WTC11 (cell line): Measurements from ENCODE around the gene TEKTIP1. TPM values are rescaled to one million over a fixed set of nuclear protein-coding genes. Genes with fewer than 3 reads are reported as not detected.

ENCODE experiments used
- ATAC-seq: fragments of 200-7000 bp; cut with Tn5 transposase; 2 replicates; pipeline ENCODE4 v1.10.0; 2021; ENCODE audit warnings: mild to moderate bottlenecking, moderate library complexity
- CTCF ChIA-PET: fragments of 300-600 bp; sonication (Branson Sonifier 250); formaldehyde crosslinking; loops from one replicate; lab custom pipeline; 2021; ENCODE audit warnings: antibody characterized with exemption; lab: Charles Lee
- POLR2A ChIA-PET: fragments of 350-600 bp; sonication (Branson Sonifier 250); formaldehyde crosslinking; loops from one replicate; lab custom pipeline; 2021; ENCODE audit warnings: antibody characterized with exemption; lab: Charles Lee
- DNase-seq: peaks from one replicate; pipeline ENCODE4 v3.0.0; 2021; ENCODE audit warnings: low spot score
- H3K27ac Mint-ChIP-seq: 2 replicates; pipeline ENCODE4 v1.8.0; 2021; ENCODE audit warnings: mixed read lengths
- H3K27me3 Mint-ChIP-seq: 2 replicates; pipeline ENCODE4 v1.8.0; 2021; ENCODE audit warnings: low read depth, mild to moderate bottlenecking, moderate library complexity, mixed read lengths
- H3K36me3 Mint-ChIP-seq: 2 replicates; pipeline ENCODE4 v1.8.0; 2021; ENCODE audit warnings: mixed read lengths
- H3K4me1 Mint-ChIP-seq: 2 replicates; pipeline ENCODE4 v1.8.0; 2022; ENCODE audit warnings: mixed read lengths
- H3K4me3 Mint-ChIP-seq: 2 replicates; pipeline ENCODE4 v1.8.0; 2021; ENCODE audit warnings: mild to moderate bottlenecking, moderate library complexity, mixed read lengths
- H3K9me3 Mint-ChIP-seq: 2 replicates; pipeline ENCODE4 v1.8.0; 2021; ENCODE audit warnings: mixed read lengths
- AR ChIP-seq: fragments of 250-450 bp; sonication (Bioruptor Pico); IDR thresholded peaks from 2 replicates; pipeline ENCODE4 v1.9.0; 2021; ENCODE audit warnings: mild to moderate bottlenecking
- ATF6 ChIP-seq: sonication (generic); formaldehyde crosslinking; IDR thresholded peaks from 2 replicates; pipeline ENCODE4 v1.8.1; 2023; ENCODE audit warnings: mild to moderate bottlenecking, missing genetic modification reagents
- CREB1 ChIP-seq: sonication (generic); formaldehyde crosslinking; IDR thresholded peaks from 2 replicates; pipeline ENCODE4 v1.8.0; 2023; ENCODE audit warnings: mild to moderate bottlenecking, missing genetic modification reagents
- CTCF ChIP-seq: fragments of 200-600 bp; IDR thresholded peaks from 2 replicates; pipeline ENCODE4 v1.8.0; 2022; ENCODE audit warnings: antibody characterized with exemption
- FOXK1 ChIP-seq: sonication (generic); formaldehyde crosslinking; IDR thresholded peaks from 2 replicates; pipeline ENCODE4 v1.8.0; 2022; ENCODE audit warnings: mild to moderate bottlenecking, moderate library complexity, missing genetic modification reagents
- FOXP4 ChIP-seq: sonication (generic); formaldehyde crosslinking; IDR thresholded peaks from 2 replicates; pipeline ENCODE4 v1.8.0; 2022; ENCODE audit warnings: mild to moderate bottlenecking, missing genetic modification reagents
- NFATC4 ChIP-seq: fragments of 250-450 bp; sonication (Bioruptor Pico); IDR thresholded peaks from 2 replicates; pipeline ENCODE4 v1.9.0; 2021; ENCODE audit warnings: mild to moderate bottlenecking
- OVOL2 ChIP-seq: fragments of 250-450 bp; sonication (Bioruptor Pico); IDR thresholded peaks from 2 replicates; pipeline ENCODE4 v1.9.0; 2021; ENCODE audit warnings: mild to moderate bottlenecking, borderline replicate concordance
- RORB ChIP-seq: fragments of 250-450 bp; sonication (Bioruptor Pico); IDR thresholded peaks from 2 replicates; pipeline ENCODE4 v1.9.0; 2021; ENCODE audit warnings: mild to moderate bottlenecking
- SOX15 ChIP-seq: fragments of 250-450 bp; sonication (Bioruptor Pico); IDR thresholded peaks from 2 replicates; pipeline ENCODE4 v1.9.0; 2021; ENCODE audit warnings: mild to moderate bottlenecking
- USF1 ChIP-seq: sonication (generic); formaldehyde crosslinking; IDR thresholded peaks from 2 replicates; pipeline ENCODE4 v1.8.0; 2022; ENCODE audit warnings: mild to moderate bottlenecking, missing genetic modification reagents
- USF2 ChIP-seq: sonication (generic); formaldehyde crosslinking; IDR thresholded peaks from 2 replicates; pipeline ENCODE4 v1.8.1; 2023; ENCODE audit warnings: mild to moderate bottlenecking, missing genetic modification reagents, moderate library complexity
- ZBTB21 ChIP-seq: sonication (generic); formaldehyde crosslinking; IDR thresholded peaks from 2 replicates; pipeline ENCODE4 v1.8.1; 2023; ENCODE audit warnings: mild to moderate bottlenecking, missing genetic modification reagents, borderline replicate concordance
- ZMAT4 ChIP-seq: fragments of 250-450 bp; sonication (Bioruptor Pico); IDR thresholded peaks from 2 replicates; pipeline ENCODE4 v1.9.0; 2021; ENCODE audit warnings: mild to moderate bottlenecking
- ZNF121 ChIP-seq: sonication (generic); formaldehyde crosslinking; IDR thresholded peaks from 2 replicates; pipeline ENCODE4 v1.8.0; 2023; ENCODE audit warnings: missing genetic modification reagents
- ZNF512 ChIP-seq: sonication (generic); formaldehyde crosslinking; IDR thresholded peaks from 2 replicates; pipeline ENCODE4 v1.8.1; 2022; ENCODE audit warnings: missing genetic modification reagents, borderline replicate concordance
- ZSCAN18 ChIP-seq: fragments of 250-450 bp; sonication (Bioruptor Pico); IDR thresholded peaks from 2 replicates; pipeline ENCODE4 v2.1.2; 2022; ENCODE audit warnings: mild to moderate bottlenecking, moderate library complexity
- total RNA-seq: library from RNA; stranded (reverse); gene quantifications from 3 replicates; pipeline ENCODE4 v1.2.3, GENCODE V29; 2021

Gene TEKTIP1
- total RNA-seq, 1 experiment from 2014 or later: 6.3 TPM

GRCh38 chr19:3544742-3545668 is 6.0 kb downstream of the TEKTIP1 start (continued):
- peak; percentile 97 for TF ChIP-seq CTCF
- TF ChIP-seq SOX15: no peak
- no peak for TF ChIP-seq ZMAT4 (CRISPR knock-in tag)
- peak; percentile 63; the same call in 1 of the 2 replicates for TF ChIP-seq ZNF121 (CRISPR knock-in tag)
- no peak for TF ChIP-seq ZBTB21 (CRISPR knock-in tag)
- TF ChIP-seq RORB: no peak
- TF ChIP-seq USF2 (CRISPR knock-in tag): peak; percentile 24; the same call in 1 of the 2 replicates
- no peak for TF ChIP-seq OVOL2
- TF ChIP-seq FOXP4 (CRISPR knock-in tag): 0 out of 2 replicates have a peak, but pooled peaks have one; percentile 14
- no peak for TF ChIP-seq FOXK1 (CRISPR knock-in tag)
- peak; percentile 19; the same call in 1 of the 2 replicates for TF ChIP-seq NFATC4
- TF ChIP-seq USF1 (CRISPR knock-in tag): no peak
- no peak for TF ChIP-seq ZNF512 (CRISPR knock-in tag)
- TF ChIP-seq AR (CRISPR knock-in tag): 0 out of 2 replicates have a peak, but pooled peaks have one; percentile 29

GRCh38 chr19:3545669-3546034 is 6.7 kb downstream of the TEKTIP1 start:
- H3K9me3 Mint-ChIP-seq: no peaks in the 10 kb centered on the region
- no peaks in the 10 kb centered on the region for H3K36me3 Mint-ChIP-seq
- no peaks in the 10 kb centered on the region for H3K27me3 Mint-ChIP-seq
- ChIA-PET POLR2A (interaction anchor here (1.0 to 1.4 kb wide), 5 partner anchors 11 to 520 kb away, joined by 3 to 8 read pairs (median 4); partner anchors contain the start of gene MFSD12), CTCF (interaction anchor here (0.6 to 4.4 kb wide), 30 partner anchors 8 to 416 kb away, joined by 3 to 115 read pairs (median 4); partner anchors contain the start of genes MFSD12, MRPL54 and TJP3)
- DNase-seq (no peak), ATAC-seq (no peak)
- no peak overlapping the region for H3K27ac Mint-ChIP-seq
- no peaks in the 10 kb centered on the region for H3K4me1 Mint-ChIP-seq
- no peak overlapping the region for H3K4me3 Mint-ChIP-seq
- TF ChIP-seq ATF6 (no peak), USF1 (CRISPR knock-in tag) (no peak), ZSCAN18 (CRISPR knock-in tag) (no peak), CREB1 (CRISPR knock-in tag) (no peak), ZNF121 (CRISPR knock-in tag) (no peak)
